HG03521 (cell line): ENCODE measurements around the gene FOXO3.
A peak's percentile ranks its signal among the peaks of the same experiment; 100 is the strongest.

ENCODE experiments used
- ATAC-seq: cut with Tn5 transposase; IDR thresholded peaks from one replicate; pipeline ENCODE4 v1.9.1; 2021; ENCODE audit warnings: mild to moderate bottlenecking, moderate library complexity; ENCODE audit not compliant: unreplicated experiment

FOXO3 gene

GRCh38 chr6:108574457-108575141, 13.9 kb downstream of the FOXO3 start:
- ATAC-seq, result no peak

GRCh38 chr6:108575905-108576494, 15.3 kb downstream of the FOXO3 start:
- ATAC-seq, result no peak

- ATAC-seq, result no peak
Observed at GRCh38 chr6:108576709-108577108, 16.0 kb downstream of the FOXO3 start.

GRCh38 chr6:108578166-108578565, 17.4 kb downstream of the FOXO3 start:
- ATAC-seq, result no peak

- no peak for ATAC-seq
Observed at GRCh38 chr6:108578595-108579327, 18.0 kb downstream of the FOXO3 start.

- no peak for ATAC-seq
Observed at GRCh38 chr6:108579328-108579721, 18.6 kb downstream of the FOXO3 start.

- no peak for ATAC-seq
Observed at GRCh38 chr6:108580646-108581045, 19.9 kb downstream of the FOXO3 start.

GRCh38 chr6:108581237-108581931, 20.7 kb downstream of the FOXO3 start:
- no peak for ATAC-seq

- no peak for ATAC-seq
Observed at GRCh38 chr6:108581932-108582475, 21.3 kb downstream of the FOXO3 start.

- ATAC-seq, result no peak
Observed at GRCh38 chr6:108582618-108583017, 21.9 kb downstream of the FOXO3 start.

GRCh38 chr6:108584323-108584722, 23.6 kb downstream of the FOXO3 start:
- ATAC-seq, result no peak

GRCh38 chr6:108585359-108585758, 24.6 kb downstream of the FOXO3 start:
- ATAC-seq, result no peak

- ATAC-seq, result no peak
Observed at GRCh38 chr6:108585921-108586536, 25.3 kb downstream of the FOXO3 start.

- ATAC-seq, result no peak
Observed at GRCh38 chr6:108587258-108588059, 26.7 kb downstream of the FOXO3 start.

- no peak for ATAC-seq
Observed at GRCh38 chr6:108588586-108588985, 27.9 kb downstream of the FOXO3 start.

- no peak for ATAC-seq
Observed at GRCh38 chr6:108589244-108589791, 28.6 kb downstream of the FOXO3 start.

GRCh38 chr6:108591040-108591816, 30.5 kb downstream of the FOXO3 start:
- no peak for ATAC-seq

- peak; percentile 90 for ATAC-seq
Observed at GRCh38 chr6:108592371-108593337, 31.9 kb downstream of the FOXO3 start.
